Skeletal muscle cell (primary cell): ENCODE results near the gene KCNK18.
"Not testable (repeated sequence)": the region's sequence is repeated elsewhere in the genome, so short reads cannot be mapped to it uniquely, and the experiment has no call there.

Experiments used
- DNase-seq: peaks from one replicate; pipeline ENCODE4 v3.0.0-alpha.2; 2010; ENCODE audit warnings: low read depth
- H3K4me3 ChIP-seq: 2 replicates; pipeline ENCODE4 v1.5.1; 2011; ENCODE audit warnings: low read depth, mild to moderate bottlenecking, control low read depth, low read length, moderate library complexity

Gene KCNK18

DNA sequence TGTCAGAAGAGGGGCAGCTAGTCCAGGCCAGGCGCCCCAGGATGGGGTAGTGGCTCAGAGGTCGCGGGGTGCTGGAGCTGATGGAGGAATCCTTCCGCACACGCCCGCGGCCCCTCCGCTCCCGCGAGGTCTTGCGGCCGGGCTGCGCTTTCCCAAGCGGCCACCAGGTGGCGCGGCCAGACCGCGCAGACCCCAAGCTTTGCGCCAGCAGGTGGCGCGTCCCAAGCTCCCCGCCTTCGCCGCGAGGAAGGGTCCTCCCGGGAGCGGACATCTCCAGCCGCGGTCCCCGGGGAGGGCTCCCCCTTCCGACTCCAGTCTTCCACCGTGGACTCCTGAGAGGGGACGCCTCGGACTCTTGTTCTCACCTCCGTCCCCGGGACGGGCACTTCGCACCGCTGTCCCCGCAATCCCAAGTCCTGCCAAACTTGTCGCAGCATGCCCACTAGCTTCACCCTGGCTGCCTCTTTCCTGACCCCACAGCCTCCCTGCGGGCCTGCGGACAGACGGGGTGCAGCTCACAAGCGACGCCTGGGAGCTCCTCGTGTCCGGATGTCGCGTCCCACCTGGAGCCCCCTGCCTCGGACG lies 19.4 kb downstream of the KCNK18 start:
- H3K4me3 ChIP-seq = peak overlapping the region; percentile 51
- DNase-seq = peak; percentile 6

DNA sequence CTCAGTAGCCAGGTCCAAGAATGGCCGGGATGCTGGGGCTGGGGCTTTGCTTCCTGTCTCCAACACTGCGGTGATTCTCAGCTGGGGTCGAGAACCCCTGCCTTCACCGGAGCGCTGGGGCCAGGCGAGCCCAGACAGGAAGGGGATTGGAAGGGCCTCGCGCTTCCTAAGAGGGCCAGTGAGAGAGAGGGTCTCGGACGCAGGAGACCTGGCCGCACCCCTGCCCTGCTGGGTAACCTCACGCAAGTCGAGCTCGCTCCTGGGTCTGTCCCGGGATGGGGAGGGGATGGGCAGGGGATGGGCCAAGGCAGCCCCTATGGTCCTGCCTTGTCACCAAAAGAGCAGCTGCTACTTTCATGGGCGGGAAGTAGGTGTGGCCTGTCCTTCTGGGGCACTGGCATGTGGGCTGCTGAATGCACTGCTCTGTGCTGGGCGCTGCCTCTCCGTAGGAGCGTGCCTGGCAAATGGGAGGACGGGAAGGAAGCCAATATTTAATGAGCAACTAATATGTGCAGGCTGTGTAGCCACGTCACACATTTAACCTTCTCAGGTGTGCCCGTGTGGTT lies 20.0 kb downstream of the KCNK18 start:
- no peak for DNase-seq
- peak overlapping the region; percentile 51 for H3K4me3 ChIP-seq

DNA sequence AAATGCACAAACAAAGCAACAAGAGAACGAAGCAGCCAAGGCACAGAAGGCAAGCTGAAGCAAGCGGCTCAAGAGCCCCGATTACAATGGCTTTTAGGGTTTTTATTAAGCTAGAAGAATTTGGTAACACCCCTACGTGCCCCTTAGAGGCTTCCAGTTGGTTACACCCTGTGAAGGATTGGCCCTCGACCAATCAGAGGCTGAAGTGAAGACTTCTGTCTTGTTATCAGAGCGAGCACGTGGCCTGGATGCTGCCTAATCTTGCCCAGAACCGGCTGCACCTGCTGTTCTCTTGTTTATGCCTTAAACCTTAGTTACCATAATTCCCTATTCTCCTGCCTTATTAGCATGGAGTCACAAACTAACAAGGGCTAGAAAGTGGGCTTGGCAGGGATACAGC lies 21.4 kb downstream of the KCNK18 start:
- no peak for DNase-seq
- no peak overlapping the region for H3K4me3 ChIP-seq

DNA sequence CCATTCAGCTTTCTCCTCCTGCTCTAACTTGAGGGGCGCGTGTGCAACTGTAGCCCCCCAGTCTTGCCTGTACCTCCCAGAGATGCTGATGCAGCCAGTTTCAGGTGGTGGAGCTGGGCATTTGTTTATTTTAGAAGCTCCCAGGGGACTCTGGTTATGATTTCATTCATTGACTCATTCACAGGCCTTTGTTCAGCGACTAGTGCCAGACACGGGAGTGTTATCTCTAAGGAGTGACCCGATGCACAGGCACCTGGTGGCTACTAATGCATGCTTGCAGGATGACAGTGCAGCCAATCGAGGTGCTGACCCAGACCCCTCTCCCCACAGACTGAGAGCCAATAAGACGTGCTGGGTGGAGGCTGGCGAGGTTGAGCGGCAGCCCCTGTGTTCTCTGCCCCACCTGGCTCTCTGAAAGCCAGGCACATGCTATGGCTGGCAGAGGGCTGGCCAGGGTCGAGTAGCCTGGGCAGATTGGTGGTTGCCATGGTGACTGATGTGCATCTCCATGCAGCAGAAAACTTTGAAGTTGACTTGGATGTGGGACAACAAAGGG lies 23.9 kb downstream of the KCNK18 start:
- no peak for DNase-seq
- no peak overlapping the region for H3K4me3 ChIP-seq

DNA sequence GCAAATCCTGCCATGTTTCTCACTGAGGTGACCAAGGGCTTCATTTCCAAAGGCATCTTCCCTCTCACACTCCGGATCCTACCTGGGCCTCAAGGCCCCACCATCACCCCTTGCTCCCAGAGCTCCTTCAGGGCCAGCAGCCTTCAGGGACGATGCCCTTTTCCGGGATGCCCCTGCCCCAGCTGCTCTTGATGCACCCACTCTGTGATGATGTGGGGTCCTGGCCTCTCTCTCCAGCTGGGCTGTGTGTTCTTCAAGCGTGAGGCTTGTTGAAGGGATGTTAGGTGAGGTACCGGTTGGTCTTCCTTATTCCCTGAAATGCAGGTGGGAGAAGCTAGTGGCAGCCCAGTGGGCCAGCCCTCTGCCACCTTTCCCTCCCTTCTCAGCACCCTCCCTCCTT lies 25.3 kb downstream of the KCNK18 start:
- no peak for DNase-seq

DNA sequence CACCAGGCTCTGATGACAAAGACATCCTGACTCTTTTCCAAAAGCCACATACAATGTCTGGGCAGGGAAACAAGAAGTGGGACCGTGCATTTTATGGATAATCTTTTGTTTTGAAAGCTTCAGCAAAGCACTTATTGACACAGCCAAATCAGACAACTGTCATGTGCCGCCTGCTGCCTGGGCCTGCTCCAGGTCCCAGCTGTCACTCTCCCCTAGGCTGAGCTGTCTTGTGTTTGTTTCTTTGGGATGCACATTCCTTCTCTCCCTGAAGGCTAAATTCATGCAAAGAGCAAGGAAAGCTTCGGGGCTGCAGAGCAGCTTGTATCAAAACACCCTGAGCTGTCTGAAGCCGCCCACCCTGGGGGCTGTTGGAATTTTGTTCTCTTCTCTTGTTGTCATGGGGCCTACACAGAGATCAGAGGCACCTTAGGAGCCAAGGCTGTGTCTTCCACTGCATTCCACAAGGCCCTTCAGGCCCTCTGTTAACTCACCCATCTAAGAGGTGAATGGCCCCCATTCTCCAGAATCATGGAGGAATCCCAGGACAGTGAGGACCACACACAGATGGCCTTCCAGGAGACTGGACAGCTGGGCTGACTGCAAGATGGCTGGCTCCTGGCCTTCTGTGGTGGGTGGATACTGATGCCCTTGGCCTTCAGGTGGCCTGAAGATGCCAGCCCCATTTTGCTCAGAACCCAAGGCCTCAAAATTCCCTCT lies 25.8 kb downstream of the KCNK18 start:
- DNase-seq = no peak
- no peak overlapping the region for H3K4me3 ChIP-seq

More for the DNA sequence above, 25.3 kb downstream of the KCNK18 start:
- H3K4me3 ChIP-seq = no peak overlapping the region

DNA sequence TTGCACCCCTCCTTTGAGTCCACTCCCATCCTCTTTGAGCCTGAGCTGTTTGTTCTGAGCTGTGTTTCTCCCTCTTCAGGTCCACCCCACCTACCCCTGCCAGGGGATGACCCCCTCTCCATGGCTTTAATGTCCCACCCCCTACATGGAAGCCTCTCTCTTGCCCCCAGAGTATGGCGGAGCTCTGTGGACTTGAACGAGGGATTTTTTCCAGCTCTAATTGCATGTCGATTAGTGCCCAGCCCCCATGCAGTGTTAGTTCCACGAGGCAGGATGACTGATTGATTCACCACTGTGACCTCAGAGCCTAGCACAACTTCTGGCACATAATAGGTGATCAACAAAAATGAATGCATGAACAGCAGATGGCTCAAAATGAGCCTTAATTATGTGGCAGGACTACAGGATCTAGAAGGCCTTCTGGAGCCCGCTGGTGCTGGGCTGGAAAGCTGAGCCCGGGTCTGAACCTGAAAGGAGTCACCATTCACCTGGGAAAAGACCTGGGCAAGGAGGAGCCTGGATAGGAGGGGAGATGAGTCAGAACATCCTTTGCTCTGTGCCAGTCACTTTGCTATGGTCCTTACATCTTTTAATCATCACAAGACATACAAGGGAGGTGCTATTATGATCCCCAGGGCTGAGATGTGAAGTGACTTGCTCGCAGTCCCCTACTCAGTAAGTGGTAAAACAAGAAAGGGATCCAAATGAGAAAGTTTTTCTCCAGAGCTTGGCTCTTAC lies 26.6 kb downstream of the KCNK18 start:
- no peak overlapping the region for H3K4me3 ChIP-seq
- DNase-seq = no peak

DNA sequence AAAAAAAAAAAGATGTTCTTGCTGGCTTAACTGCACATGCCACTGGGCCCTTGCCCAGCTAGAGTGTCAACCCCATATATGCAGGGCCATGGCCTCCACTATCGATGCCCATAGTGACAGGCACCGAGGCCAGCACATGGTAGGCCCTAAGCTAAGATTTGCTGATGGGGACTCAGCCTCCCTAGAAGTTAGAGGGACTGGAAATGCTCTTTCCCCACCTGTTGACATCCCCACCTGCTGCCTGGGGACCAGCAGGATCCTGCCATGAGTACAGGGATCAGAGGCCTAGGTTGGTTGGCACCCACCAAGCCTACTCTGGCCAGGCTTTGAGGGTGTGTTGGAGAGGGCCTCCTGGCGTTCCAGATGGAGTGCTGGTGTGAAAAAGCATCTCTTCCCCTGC lies 27.6 kb downstream of the KCNK18 start:
- no peak for DNase-seq
- H3K4me3 ChIP-seq = no peak overlapping the region

DNA sequence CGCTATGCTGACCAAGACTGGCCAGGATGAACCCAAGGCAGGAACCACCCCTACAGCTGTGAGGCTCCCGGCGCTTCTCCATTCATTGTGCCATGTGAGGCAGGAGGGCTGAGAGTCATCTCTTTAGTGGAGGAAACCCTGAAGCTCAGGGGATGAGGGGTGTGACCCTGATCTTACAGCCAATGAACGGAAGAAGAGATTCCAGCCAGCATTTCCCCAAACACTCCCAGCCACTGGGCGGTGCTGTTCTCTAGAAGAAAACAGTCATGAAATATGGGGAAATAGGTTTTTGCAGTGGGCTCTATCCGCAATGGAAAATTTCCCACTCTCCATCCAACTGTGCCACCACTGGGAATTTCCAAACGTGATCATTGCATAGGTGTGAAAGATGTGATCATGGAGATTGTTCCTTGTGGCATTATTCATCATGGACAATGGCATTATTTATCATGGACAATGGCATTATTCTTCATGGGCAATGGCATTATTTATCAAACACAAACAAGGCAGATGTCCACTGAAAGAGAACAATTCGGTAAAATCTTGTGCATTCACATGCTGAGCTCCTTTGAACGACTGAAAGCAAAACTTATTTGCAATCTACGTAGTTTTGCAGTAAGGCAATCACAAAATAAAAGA lies 29.6 kb downstream of the KCNK18 start:
- no peak overlapping the region for H3K4me3 ChIP-seq
- DNase-seq = no peak

DNA sequence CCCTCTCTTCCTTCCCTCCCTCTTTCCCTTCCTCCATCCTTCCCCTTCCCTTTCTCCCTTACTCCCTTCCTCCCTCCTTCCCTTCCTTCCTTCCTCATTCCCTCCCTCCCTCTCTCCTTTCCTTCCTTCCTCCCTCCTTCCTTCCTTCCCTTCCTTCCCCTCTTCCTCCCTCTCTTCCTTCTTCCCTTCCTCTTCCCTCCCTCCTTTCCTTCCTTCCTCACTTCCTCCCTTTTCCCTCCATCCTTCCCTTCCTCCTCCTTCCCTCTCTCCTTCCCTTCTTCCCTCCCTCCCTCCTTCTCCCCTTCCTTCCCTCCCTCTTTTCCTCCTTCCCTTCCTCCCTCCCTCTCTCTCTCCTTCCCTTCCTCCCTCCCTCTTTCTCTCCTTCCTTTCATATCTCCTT lies 30.9 kb downstream of the KCNK18 start:
- no peak overlapping the region for H3K4me3 ChIP-seq
- no peak for DNase-seq

DNA sequence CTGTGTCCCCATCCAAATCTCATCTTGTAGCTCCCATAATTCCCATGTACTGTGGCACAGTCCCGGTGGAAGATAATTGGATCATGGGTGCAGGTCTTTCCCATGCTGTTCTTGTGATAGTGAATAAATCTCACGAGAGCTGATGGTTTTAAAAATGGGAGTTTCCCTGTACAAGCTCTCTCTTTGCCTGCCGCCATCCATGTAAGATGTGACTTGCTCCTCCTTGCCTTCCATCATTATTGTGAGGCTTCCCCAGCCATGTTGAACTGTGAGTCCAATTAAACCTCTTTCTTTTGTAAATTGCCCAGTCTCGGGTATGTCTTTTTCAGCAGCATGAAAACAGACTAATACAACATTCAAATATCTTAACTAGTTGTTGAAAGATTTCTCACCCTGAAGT lies 32.8 kb downstream of the KCNK18 start:
- not testable (repeated sequence) for DNase-seq, H3K4me3 ChIP-seq

DNA sequence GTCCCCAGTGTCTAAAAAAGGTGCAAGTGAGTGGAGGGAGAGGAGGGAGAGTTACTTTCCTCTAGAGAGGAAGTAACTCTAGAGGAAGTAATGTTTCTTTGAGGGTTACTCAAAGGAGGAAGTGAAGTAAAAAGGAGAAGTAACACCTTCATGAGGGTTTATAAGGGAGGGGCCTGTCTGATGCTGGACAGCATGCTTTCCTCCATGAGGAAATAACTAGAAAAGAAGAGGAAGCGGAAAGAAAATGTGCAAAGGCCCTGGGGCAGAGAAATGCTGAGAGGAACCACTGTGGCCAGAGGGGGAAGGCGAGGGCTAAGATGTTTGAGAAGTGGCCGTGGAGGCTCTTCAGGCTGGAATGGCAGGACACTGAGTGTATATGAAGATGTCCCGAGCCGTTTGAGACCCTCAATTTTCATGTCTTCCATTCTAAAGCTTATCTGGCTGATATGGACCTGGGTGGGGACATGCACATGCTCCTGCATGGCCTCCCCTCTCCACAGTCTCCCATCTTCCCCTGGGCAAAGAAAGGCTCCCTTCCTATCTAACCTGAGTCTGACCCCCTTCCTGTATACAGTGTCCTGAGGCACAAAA lies 40.2 kb downstream of the KCNK18 start:
- no peak for DNase-seq
- H3K4me3 ChIP-seq = no peak overlapping the region

DNA sequence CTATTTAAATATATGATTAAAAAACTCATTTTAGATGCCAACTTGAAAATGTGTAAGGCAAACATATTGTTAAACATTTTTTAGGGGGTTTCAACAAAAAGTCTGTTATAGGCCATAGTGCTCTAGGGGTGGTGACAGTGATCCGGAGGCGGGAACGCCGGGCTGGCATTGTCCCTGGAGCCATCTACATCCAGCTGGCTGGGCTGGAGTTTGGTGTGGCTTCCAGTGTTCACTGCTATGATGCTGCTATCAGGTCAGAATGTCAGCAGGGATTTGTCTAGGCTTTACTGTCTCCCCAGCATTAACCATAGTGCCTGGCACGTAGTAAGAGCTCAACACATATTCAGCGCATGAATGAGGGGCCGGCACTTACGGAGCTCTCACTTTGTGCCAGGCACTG lies 41.8 kb downstream of the KCNK18 start:
- DNase-seq = no peak
- no peak overlapping the region for H3K4me3 ChIP-seq

DNA sequence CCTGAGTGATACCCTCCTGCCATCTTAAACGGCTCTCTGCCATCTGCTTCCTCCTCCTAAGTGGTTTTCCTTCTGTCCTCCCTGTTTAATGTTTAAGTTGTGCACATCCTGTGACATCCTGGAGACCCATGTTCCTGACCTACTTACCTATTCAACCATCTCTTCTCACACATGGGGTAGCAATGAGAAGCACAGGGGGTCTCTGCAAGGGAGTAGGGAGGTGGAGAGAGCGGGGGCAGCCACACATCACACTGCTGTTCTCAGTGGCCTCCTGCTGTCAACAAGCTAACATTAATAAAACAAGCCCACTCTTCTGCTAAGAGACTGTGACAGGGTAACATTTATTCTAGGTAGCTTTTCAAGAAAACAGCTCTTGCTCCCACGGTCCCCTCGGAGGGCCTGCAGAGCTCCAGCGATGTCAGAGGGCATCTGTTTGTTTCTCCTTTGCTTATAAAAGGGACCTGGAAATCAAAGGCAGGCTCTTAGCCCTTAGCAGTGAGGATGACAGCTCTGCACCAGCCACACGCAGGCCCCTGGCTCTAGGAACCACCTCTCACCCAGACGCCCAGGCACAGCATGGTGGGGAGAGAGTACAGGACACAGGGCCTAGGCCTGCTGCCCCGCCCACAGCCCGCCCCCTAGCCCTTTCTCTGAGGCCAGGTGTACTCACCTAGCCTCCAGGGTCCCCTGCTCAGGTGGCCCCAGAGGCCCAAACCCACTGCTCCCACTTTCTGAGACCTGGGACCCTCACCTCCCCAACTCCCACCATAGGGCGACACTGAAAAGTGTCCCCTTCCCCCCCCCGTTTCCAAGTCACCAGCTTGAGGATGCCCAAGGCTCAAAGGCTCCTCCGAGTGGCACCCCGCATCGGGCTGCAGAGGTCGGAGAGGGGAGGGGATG lies 42.7 kb downstream of the KCNK18 start:
- H3K4me3 ChIP-seq = no peak overlapping the region
- no peak for DNase-seq

DNA sequence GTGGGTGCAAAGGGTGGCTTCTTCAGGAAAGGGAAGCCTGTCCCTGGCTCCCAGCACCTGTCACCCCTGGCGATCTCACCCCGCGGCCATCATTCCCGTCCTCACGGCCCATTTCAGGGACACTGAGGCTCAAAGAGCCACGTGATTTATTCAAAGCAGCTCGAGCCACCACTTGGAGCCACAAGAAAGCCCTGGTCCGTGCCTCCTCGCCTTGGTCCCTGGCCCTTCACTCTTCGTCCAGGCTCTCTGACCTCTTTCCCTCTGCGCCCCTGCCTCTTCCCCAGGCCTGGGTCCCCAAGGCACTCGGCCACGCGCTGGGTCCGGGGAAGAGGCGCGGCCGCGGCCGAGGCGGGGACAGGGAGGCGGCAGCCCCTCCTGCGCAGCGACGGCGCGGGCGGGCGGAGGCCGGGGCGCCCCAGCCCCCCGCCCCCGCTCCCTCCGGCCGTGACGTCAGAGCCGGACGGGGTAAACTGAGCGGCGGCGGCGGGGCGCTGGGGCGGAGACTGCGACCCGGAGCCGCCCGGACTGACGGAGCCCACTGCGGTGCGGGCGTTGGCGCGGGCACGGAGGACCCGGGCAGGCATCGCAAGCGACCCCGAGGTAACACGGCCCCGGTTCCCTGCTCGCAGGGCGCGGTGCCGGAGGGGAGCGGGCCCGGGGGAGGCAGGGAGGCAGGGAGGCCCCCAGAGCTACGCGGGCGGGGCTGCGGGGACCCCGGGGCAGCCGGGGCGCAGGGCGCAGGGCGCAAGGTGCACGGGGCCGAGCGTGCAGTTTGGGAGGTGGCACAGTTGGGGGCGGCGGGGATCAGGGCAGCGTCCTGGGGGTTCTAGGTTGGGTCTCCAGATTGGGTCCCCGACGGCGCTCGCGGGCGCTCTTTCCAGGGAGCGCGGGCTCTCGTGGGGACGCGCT lies 43.6 kb downstream of the KCNK18 start, which contains the start of gene SLC18A2:
SLC18A2 (plus strand) TSS at position 494 of the 909 bp plus-strand sequence. CDS start 580 bp downstream, outside the sequence.
- no peak for DNase-seq

DNA sequence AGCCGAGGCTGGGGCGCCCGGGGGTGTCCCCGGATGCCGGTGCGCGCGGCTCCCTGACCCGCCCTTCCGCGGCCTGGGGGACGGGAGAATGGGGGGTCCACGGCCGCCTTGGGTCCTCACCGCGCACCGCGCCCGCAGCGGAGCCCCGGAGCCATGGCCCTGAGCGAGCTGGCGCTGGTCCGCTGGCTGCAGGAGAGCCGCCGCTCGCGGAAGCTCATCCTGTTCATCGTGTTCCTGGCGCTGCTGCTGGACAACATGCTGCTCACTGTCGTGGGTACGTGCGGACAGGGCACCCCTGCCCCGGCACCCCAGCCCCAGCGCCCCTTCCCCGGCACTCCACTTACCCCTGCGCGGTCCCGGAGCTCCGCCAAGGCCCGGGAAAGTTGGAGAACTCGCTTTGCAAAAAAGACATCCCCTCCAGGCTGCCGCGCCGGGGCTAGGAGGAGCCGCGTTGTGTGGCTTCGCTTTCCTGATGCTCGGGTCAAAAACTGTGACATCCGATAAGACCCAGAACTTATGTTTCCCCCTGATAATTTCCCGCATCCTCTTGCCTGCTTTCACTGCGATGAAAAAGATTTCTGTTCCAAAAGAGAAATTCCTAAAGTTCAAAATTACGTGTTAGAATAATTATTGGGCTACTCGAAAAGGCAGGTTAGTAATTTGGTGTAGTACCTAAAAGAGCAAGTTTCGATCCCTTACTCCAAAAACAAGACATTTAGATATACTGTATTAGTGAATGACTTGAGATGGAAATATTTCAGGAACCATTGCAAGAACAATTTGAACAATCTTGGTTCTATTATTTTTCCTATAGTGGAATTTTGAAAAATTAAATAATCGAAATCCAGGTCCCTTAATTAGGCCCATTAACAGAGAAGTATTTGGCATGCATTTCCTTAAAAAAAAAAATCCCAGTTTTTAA lies 44.5 kb downstream of the KCNK18 start:
- no peak for DNase-seq
- H3K4me3 ChIP-seq = peak overlapping the region; percentile 4

More for the DNA sequence above, 43.6 kb downstream of the KCNK18 start, which contains the start of gene SLC18A2:
- peak within 1 kb of the TSS; percentile 4 for H3K4me3 ChIP-seq
